Stimulated activated CD4-positive, alpha-beta T cell treated with anti-CD3 and anti-CD28 coated beads, Interleukin-1b, Interleukin-23, amount 100 ng/mL, for 1 hour (primary cell): Measurements from ENCODE around the gene RAB2B.

Source experiments
- DNase-seq, 2 donors: peaks; one replicate each; pipeline ENCODE4 v3.0.0-alpha.2; 2020; ENCODE audit warnings: low read depth in 2 of 2

RAB2B gene

GRCh38 chr14:21476925-21477681 lies at the start of gene RAB2B, which contains the start of gene TOX4:
RAB2B (minus strand) TSS chr14:21476959; CDS start chr14:21476872, 87 bp downstream.
TOX4 (plus strand) TSS chr14:21477195; CDS start chr14:21477279, 84 bp downstream.
- peak; percentile 80 to 90 for DNase-seq

DNA sequence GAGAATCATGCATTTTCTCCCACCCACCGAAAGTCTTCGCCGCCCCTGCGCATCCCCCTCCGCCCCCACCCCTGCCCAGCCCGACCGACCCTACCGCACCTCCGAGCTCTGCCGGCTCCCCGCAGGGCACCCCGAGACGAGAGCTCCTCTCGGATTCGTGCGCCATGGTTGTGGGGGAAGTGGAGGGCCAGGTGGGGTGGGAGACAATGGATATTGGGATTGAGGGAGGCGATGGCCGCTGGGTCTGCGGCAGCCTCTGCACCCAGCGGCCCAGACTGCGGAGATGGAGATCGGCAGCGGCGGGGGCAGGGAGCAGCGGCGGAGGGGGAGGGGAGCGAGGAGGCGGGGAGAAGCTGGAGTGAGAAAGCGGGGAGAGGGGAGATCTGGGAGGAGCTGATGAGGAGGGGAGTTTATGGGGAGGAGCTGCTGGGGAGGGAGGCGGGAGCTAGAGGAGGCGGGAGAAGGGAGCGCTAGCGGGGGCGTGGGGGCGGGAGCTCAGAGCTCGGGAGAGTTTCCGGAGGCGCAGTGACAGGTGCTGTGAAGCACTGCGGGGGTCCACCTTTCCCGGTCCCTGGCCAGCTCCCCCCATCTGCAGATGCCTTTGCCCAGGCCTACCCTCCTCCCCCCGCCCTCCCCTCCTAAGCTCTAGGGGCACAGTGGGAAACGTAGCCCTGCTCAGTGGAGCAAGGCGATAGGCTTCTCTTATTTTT lies 49.4 kb upstream of the RAB2B start, which contains the start of gene SALL2:
Gene SALL2, minus strand, starts transcription at position 385 of the 710 bp plus-strand sequence. Its CDS starts 219 bp downstream, at position 166.
- DNase-seq, result peak in 1 of 2 donors; percentile 39

DNA sequence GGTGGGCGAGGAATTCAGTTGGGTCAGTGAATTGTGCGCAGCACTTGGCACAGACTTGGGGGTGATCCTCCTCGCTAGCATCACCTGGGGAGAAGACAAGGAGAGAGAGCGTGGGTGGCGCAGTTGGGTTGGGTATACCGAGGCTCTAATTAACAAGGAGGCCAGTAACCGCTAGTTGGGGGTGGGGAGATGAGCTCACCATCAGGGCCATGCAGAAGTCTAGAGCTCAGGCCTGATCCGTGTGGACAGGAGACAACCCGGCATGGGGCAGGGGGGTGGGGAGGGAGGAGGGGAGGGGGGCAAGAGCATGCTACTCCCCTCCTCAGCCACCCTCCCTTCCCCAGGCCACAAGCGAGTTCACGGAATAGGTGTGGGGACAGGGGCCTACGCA lies 48.8 kb upstream of the RAB2B start:
- no peak for DNase-seq

- no peak for DNase-seq
Observed at GRCh38 chr14:21524575-21525490, 48.1 kb upstream of the RAB2B start.

DNA sequence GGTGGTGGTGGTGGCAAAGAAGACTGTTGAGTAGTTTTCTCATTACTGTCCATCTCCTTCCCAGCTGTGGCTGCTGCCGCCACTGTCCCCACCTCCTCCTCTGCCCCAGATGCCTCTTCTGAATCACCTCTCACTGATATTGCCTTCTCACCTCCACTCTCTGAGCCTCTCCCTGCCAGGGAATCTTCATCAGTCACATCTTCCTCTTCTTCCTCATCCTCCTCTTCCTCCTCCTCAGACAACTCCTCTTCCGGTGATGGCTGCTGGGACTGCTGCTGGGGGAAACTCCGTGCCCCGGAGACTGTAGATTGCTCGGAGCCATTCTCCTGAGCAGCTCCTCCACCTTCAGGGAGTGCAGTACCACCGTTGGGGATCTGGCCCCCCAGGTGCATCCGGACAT lies 46.4 kb upstream of the RAB2B start:
- no peak for DNase-seq

GRCh38 chr14:21521501-21521900 lies 44.7 kb upstream of the RAB2B start:
- DNase-seq, result no peak

- no peak for DNase-seq
Observed at GRCh38 chr14:21520767-21521166, 44.0 kb upstream of the RAB2B start.

- DNase-seq, result no peak
Observed at GRCh38 chr14:21518725-21519124, 42.0 kb upstream of the RAB2B start.

GRCh38 chr14:21514341-21514740 lies 37.6 kb upstream of the RAB2B start:
- no peak for DNase-seq

DNA sequence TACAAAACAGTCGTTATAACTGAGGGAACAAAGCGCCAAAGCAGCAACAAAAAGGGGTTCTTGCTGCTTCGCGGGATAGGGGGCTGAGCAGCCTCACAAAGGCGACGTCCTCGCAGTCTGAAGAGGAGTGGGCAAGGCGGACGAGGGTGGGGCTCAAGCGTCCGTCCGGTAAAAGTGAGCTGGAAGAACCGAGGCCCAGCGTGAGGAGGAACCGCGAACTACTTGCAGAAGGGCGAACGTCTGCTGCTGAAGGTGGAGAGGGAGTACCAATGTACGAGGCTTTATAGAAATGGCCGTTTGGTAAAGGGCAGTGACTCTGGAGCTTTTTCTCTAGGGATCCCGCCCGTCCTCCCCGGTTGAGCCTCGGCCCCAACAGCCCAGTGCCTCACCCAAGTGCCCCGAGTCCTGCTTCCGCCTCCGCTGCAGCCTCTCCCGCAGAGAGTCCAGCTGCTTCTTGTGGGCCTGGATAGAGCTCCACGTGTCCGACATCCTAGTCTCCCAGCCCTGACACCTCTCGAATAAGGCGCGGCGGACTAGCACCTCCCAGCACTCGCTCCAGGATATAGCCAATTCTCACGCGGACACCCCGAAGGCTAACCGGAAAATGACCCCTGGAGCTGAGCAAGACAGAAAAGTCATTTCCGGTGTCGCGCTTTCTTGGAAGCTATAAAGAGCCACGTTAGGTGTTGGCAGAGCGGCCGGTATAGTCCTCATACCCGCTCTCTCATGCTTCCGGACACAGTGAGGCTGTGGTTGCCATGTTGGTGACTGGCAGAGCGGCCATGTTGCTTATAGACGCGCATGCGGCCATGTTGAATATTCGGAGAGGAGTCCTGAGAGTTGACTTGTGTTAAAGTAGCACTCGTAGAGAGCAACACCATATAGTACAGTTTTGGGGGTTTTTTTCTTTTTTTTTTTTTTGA lies 34.2 kb upstream of the RAB2B start, which contains the start of gene METTL3:
Gene METTL3, minus strand, starts transcription at position 606 of the 923 bp plus-strand sequence. Its CDS starts 117 bp downstream, at position 489.
- peak; percentile 78 to 79 for DNase-seq

DNA sequence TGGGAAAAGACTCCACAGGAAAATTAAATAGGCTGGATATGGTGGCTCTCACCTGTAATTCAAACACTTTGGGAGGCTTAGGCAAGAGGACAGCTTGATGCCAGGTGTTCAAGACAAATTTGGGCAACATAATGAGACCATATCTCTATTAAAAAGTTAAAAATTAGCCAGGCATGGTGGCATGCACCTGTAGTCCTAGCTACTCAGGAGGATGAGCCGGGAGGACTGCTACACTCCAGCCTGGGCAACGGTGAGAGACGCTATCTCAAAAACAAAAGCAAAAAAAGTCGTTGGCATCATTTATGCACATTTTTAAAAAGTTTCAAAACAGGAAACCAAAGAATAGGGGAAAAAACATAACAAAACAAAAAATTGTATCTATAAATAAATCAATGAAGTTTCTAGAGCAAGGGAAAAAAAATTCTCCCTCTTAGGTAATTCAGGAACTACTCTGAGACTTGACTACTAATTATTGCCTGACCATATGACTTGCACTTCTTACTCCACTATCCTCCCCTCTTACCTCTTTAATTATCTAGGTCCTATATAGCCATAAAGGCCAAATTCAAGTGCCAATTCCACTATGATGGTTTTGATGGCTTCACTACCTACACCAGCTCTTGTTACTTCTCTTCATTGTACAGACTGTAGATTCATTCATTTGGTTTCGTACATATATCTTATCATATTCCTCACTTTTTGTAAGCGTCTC lies 32.8 kb upstream of the RAB2B start:
- DNase-seq, result no peak

- no peak for DNase-seq
Observed at GRCh38 chr14:21506557-21506956, 29.8 kb upstream of the RAB2B start.

GRCh38 chr14:21505012-21505553 lies 28.3 kb upstream of the RAB2B start:
- DNase-seq, result no peak

GRCh38 chr14:21503376-21503775 lies 26.6 kb upstream of the RAB2B start:
- no peak for DNase-seq

DNA sequence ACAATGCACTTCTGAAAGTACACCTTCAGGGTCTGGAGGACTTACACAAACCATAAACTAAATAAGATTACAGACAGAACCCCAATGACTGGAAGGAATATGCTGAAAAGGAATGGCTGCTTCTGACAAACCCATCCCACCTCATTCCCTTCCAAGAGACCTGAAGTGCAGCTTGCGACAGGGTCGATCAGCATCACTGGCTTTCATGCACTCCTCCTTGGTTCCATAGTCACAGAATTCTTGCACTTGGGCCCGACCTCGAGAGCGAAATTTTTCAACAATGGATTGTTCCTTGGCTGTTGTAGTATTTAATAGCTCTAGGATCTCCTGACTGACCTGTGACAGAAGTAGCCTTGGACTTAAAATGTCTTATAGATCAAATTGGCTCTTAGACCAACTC lies 24.8 kb upstream of the RAB2B start:
- DNase-seq, result no peak

GRCh38 chr14:21498540-21499526 lies 22.1 kb upstream of the RAB2B start:
- no peak for DNase-seq

DNA sequence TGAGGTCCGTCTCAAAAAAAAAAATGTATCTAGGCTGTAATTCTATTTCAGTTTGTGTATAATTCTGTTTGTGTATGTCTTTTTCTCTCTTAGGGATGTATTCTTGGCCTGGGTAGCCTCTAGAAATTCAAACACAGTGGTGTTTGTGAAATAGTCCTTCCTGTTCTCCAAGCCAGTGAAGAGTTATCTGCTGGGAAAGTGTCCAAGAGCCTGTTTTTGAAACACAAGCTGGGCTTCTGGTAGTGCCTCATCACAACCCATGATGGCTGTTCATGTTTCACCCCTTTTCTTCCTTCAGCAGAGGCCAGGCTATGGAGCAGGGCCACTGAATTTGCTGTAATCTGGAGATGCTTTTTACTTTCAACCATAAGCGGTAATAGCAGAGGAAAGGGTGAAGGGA lies 19.7 kb upstream of the RAB2B start:
- no peak for DNase-seq
